Measurements from ENCODE around the gene GSTK1.

The GSTK1 gene

GRCh38 chr7:143299840-143300239 lies 36.6 kb downstream of the GSTK1 start:
- no peak for DNase-seq (ENCODE audit: low read depth)

- no peak for DNase-seq (ENCODE audit: low read depth)
These were observed 38.0 kb downstream of the GSTK1 start for GRCh38 chr7:143300959-143301935.

- DNase-seq (ENCODE audit: low read depth) = no peak
These were observed 40.5 kb downstream of the GSTK1 start for GRCh38 chr7:143303733-143304132.

- no peak for DNase-seq (ENCODE audit: low read depth)
These were observed 41.7 kb downstream of the GSTK1 start for GRCh38 chr7:143304938-143305337.

GRCh38 chr7:143305423-143306070 lies 42.3 kb downstream of the GSTK1 start:
- DNase-seq (ENCODE audit: low read depth) = peak; percentile 18

- DNase-seq (ENCODE audit: low read depth) = no peak
These were observed 45.4 kb downstream of the GSTK1 start for GRCh38 chr7:143308632-143309031.

- no peak for DNase-seq (ENCODE audit: low read depth)
These were observed 50.9 kb downstream of the GSTK1 start for GRCh38 chr7:143314127-143314526.

- no peak for DNase-seq (ENCODE audit: low read depth)
These were observed 52.5 kb downstream of the GSTK1 start, which contains the start of gene CLCN1 for GRCh38 chr7:143315776-143316175. TSS of gene CLCN1 (plus strand) at chr7:143316111. CDS start at chr7:143316213, 102 bp downstream.

GRCh38 chr7:143316492-143316891 lies 53.3 kb downstream of the GSTK1 start:
- DNase-seq (ENCODE audit: low read depth) = no peak

- DNase-seq (ENCODE audit: low read depth) = peak; percentile 30
These were observed 55.4 kb downstream of the GSTK1 start for GRCh38 chr7:143318661-143319060.

Data from fibroblast of the conjunctiva (primary cell).